Gastroesophageal sphincter (tissue), 4 donors: Measurements from ENCODE around the gene DROSHA. TPM values are rescaled to one million over a fixed set of nuclear protein-coding genes. Genes with fewer than 3 reads are reported as not detected.

Source experiments
- ATAC-seq: fragments of 150-250 bp; one replicate; pipeline ENCODE4 v1.9.1; 2016; ENCODE audit warnings: mild to moderate bottlenecking, moderate library complexity
- H3K27ac ChIP-seq, 4 donors: fragments of 200-600 bp; sonication (generic) in 3 of 4; 1 replicate in 3 of 4; 2 replicates in 1 of 4; pipeline ENCODE4 v1.5.1; 2016 to 2019
- H3K27me3 ChIP-seq: fragments of 200-600 bp; sonication (generic); one replicate; pipeline ENCODE4 v1.5.1; 2019
- H3K36me3 ChIP-seq, 2 donors: fragments of 200-600 bp; sonication (generic); one replicate each; pipeline ENCODE4 v1.5.1; 2019; ENCODE audit warnings: control low read depth in 1 of 2
- H3K4me1 ChIP-seq, 3 donors: fragments of 200-600 bp; sonication (generic); 1 replicate in 2 of 3; 2 replicates in 1 of 3; pipeline ENCODE4 v1.5.1; 2016 to 2019; ENCODE audit warnings: control low read depth in 2 of 3
- H3K4me3 ChIP-seq, 2 donors: fragments of 200-600 bp; sonication (generic); one replicate each; pipeline ENCODE4 v1.5.1; 2019; ENCODE audit warnings: mild to moderate bottlenecking in 1 of 2, moderate library complexity in 1 of 2
- H3K9me3 ChIP-seq, 3 donors: fragments of 200-600 bp; sonication (generic); one replicate each; pipeline ENCODE4 v1.5.1; 2017 to 2019; ENCODE audit warnings: control low read depth in 2 of 3
- EP300 ChIP-seq: sonication (generic); formaldehyde crosslinking; IDR thresholded peaks from one replicate; pipeline ENCODE4 v1.6.1; 2017; ENCODE audit warnings: antibody characterized with exemption, mild to moderate bottlenecking
- POLR2A ChIP-seq, 2 donors: fragments of 450-650 bp; IDR thresholded peaks; one replicate each; pipeline ENCODE4 v1.6.1; 2017; ENCODE audit warnings: antibody characterized with exemption in 2 of 2, mild to moderate bottlenecking in 2 of 2, moderate library complexity in 1 of 2
- POLR2AphosphoS5 ChIP-seq: sonication (generic); formaldehyde crosslinking; IDR thresholded peaks from one replicate; pipeline ENCODE4 v1.6.1; 2017; ENCODE audit warnings: antibody characterized with exemption
- WGBS, 2 donors: methylation state at CpG; one replicate each; pipeline ENCODE4 v1.1.5; 2018; ENCODE audit warnings: low coverage in 1 of 2; 5-methylcytosine and 5-hydroxymethylcytosine counted together
- total RNA-seq, 4 donors: library from RNA; depleted of rRNA; stranded (reverse); fragments of >200 nt; gene quantifications; one replicate each; pipeline ENCODE4 v1.1.0, GENCODE V29; 2016
- TF ChIP-seq, protein P1 (sequence below), 4 experiments: fragments of 200-600 bp in 2 of 4; fragments of 450-650 bp in 2 of 4; sonication (generic) in 1 of 4; IDR thresholded peaks; one replicate each; pipeline ENCODE4 v1.5.1; 2017 to 2019; ENCODE audit warnings: antibody characterized with exemption in 4 of 4, mild to moderate bottlenecking in 2 of 4, moderate library complexity in 2 of 4

The DROSHA gene
- total RNA-seq, 4 donors from 2014 or later: 22.4 to 38.0 (median 36.4) TPM

DNA sequence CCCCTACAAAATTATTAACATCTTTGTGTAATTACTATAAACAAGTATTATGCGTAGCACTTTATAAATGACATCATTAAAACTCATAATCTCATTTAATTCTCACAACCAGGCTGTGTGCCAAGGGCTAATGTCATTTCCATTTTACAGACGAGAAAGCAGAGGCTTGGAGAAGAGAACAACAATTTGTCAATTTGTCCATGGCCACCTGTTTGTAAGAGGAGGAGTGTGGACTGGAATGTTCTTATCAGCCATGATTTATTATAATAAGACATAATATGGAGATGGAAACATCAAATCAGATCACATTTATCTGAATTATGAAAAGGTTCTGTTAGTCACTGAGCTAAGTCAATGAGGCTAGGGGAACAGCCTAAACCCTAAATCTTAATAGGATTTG lies 97.0 kb downstream of the DROSHA start:
- TF ChIP-seq, protein P1, sequence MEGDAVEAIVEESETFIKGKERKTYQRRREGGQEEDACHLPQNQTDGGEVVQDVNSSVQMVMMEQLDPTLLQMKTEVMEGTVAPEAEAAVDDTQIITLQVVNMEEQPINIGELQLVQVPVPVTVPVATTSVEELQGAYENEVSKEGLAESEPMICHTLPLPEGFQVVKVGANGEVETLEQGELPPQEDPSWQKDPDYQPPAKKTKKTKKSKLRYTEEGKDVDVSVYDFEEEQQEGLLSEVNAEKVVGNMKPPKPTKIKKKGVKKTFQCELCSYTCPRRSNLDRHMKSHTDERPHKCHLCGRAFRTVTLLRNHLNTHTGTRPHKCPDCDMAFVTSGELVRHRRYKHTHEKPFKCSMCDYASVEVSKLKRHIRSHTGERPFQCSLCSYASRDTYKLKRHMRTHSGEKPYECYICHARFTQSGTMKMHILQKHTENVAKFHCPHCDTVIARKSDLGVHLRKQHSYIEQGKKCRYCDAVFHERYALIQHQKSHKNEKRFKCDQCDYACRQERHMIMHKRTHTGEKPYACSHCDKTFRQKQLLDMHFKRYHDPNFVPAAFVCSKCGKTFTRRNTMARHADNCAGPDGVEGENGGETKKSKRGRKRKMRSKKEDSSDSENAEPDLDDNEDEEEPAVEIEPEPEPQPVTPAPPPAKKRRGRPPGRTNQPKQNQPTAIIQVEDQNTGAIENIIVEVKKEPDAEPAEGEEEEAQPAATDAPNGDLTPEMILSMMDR (IDR thresholded peaks at IDR 0.05): no peak
- TF ChIP-seq EP300 (no peak), POLR2A (IDR thresholded peaks at IDR 0.05) (no peak), POLR2AphosphoS5 (no peak)
- WGBS, 2 donors: 64 to 100% methylated on average over 1 to 2 of the region's 2 CpGs
- Histone ChIP-seq H3K27ac (no peak overlapping the region), H3K4me3 (no peak overlapping the region), H3K27me3 (no peaks in the 10 kb centered on the region), H3K36me3 (peaks cover 5 to 96% of the 10 kb centered on the region in 2 donors), H3K9me3 (no peaks in the 10 kb centered on the region), H3K4me1 (no peaks in the 10 kb centered on the region)
- ATAC-seq: no peak

DNA sequence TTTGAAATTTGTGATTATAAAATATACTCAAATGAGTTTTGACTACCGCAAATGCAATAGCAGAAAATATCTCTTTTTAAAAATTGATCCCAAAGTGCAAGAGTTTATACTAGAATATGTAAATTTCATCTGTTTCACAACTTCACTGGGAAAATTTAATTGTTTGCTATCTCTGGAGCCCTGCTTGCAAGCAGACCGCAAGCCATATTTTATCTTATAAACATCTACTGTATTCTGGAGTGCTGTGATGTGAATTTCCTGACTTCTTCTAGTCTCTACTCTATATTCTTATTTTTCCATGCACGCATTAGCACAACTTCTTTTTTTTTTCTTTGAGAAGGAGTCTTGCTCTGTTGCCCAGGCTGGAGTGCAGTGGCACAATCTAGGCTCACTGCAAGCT lies 98.7 kb downstream of the DROSHA start:
- Histone ChIP-seq H3K9me3 (no peaks in the 10 kb centered on the region), H3K27me3 (no peaks in the 10 kb centered on the region), H3K4me1 (no peaks in the 10 kb centered on the region), H3K4me3 (no peak overlapping the region), H3K36me3 (peaks cover 5 to 96% of the 10 kb centered on the region in 2 donors), H3K27ac (no peak overlapping the region)
- ATAC-seq: no peak
- WGBS, 2 donors: 96 to 100% methylated on average over 3 of the region's 3 CpGs
- no peak for TF ChIP-seq POLR2A (IDR thresholded peaks at IDR 0.05)
- TF ChIP-seq EP300: no peak
- no peak for TF ChIP-seq POLR2AphosphoS5
- TF ChIP-seq, protein P1 (IDR thresholded peaks at IDR 0.05): no peak

DNA sequence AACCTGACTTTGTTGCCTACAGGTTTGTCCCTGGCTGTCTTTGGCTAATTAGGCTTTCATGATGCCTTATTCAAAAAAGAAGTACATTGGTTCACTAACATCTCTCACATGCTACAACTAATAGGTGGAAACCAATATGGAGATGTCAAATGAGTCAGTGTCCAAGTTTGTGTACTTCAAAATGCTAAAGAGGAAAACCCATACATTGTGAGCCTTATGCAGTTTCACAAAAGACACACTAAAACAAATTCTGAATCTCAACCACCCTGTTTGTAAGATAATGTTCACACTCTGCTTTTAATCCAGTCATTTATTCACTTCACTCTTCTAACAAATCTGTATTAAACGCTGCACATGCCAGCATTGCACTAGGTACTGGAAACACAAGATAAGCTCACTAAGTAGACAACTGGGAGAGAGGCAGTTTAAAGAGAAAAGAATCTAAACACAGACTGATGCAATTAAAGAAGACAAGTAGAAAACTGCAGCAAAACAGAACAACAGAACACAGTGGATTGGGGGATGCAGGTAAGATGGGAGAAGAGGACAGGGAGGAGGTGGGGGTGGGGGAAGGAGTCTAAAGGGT lies 104.1 kb downstream of the DROSHA start:
- no peak for TF ChIP-seq POLR2AphosphoS5
- TF ChIP-seq, protein P1 (IDR thresholded peaks at IDR 0.05): no peak
- TF ChIP-seq POLR2A (IDR thresholded peaks at IDR 0.05): no peak
- Histone ChIP-seq H3K4me1 (no peaks in the 10 kb centered on the region), H3K27ac (no peak overlapping the region), H3K9me3 (no peaks in the 10 kb centered on the region), H3K27me3 (no peaks in the 10 kb centered on the region), H3K36me3 (peaks cover 0 to 94% of the 10 kb centered on the region in 2 donors), H3K4me3 (no peak overlapping the region)
- WGBS, 2 donors: 60 to 88% methylated on average over 1 of the region's 1 CpG
- no peak for ATAC-seq

DNA sequence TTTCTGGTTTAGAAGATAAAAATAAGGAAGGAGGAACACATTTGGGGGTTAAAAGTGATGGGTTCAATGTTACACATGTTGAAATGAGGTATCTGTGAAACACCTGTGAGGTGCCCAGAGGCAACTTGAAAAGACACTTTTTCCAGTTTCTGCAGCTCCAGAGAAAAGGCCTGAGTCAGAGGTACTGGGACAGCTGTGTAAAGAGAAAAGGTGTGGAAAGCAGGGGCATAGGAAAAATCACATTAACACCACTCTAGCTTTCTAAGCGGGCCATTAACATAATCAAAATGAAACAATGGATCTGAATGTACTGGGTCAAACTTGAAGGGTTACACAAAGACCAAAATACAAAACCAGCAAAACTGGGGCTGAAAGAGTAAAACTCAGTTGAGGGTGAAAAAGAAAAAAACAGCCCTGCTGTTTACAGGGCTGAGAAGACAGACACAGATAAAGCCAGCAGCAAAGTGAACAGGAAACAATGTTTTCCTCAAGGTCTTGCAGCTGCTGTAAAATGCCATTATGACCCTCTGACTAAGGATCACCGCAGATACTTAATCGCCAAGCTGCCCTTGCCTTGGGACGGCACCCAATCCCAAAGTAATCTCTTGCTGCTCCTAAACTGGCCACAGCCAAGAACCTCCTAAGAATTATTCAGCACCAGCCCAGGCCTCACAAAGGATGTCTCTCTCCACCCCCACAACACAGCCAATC lies 104.7 kb downstream of the DROSHA start:
- Histone ChIP-seq H3K27me3 (no peaks in the 10 kb centered on the region), H3K36me3 (peaks cover 0 to 94% of the 10 kb centered on the region in 2 donors), H3K4me1 (no peaks in the 10 kb centered on the region), H3K9me3 (no peaks in the 10 kb centered on the region), H3K27ac (no peak overlapping the region), H3K4me3 (no peak overlapping the region)
- WGBS, 2 donors: 71 to 100% methylated on average over 1 to 4 of the region's 4 CpGs
- ATAC-seq: no peak
- TF ChIP-seq POLR2AphosphoS5 (no peak), EP300 (no peak), POLR2A (IDR thresholded peaks at IDR 0.05) (no peak)
- TF ChIP-seq, protein P1 (IDR thresholded peaks at IDR 0.05): no peak
